NT2/D1 (cell line): Measurements from ENCODE around the gene PHLDA2.

Experiments
- DNase-seq: peaks from one replicate; pipeline ENCODE4 v3.0.0-alpha.2; 2011; ENCODE audit warnings: low read depth, low spot score
- H3K27me3 ChIP-seq: 2 replicates; pipeline ENCODE4 v1.6.0; 2011; ENCODE audit warnings: mild to moderate bottlenecking; ENCODE audit not compliant: insufficient read length, insufficient read depth
- H3K36me3 ChIP-seq: 2 replicates; pipeline ENCODE4 v1.6.1; 2011; ENCODE audit warnings: mild to moderate bottlenecking, low read length, mixed read lengths; ENCODE audit not compliant: insufficient read depth, insufficient read length
- H3K4me1 ChIP-seq: 2 replicates; pipeline ENCODE4 v1.5.1; 2011; ENCODE audit not compliant: insufficient read depth, insufficient read length
- H3K4me3 ChIP-seq: 2 replicates; pipeline ENCODE4 v1.5.1; 2011; ENCODE audit warnings: low read depth; ENCODE audit not compliant: insufficient read length
- H3K9ac ChIP-seq: 2 replicates; pipeline ENCODE4 v1.6.0; 2011; ENCODE audit warnings: low read depth; ENCODE audit not compliant: insufficient read length
- H3K9me3 ChIP-seq: 2 replicates; pipeline ENCODE4 v1.5.1; 2011; ENCODE audit warnings: mild to moderate bottlenecking, low read length; ENCODE audit not compliant: insufficient read depth
- SUZ12 ChIP-seq: IDR thresholded peaks from 2 replicates; pipeline ENCODE4 v1.6.1; 2011; ENCODE audit not compliant: insufficient read length, insufficient read depth; ENCODE audit errors: extremely low read depth
- YY1 ChIP-seq: IDR thresholded peaks from 2 replicates; pipeline ENCODE4 v1.6.1; 2011; ENCODE audit not compliant: insufficient read length, insufficient read depth
- ZNF274 ChIP-seq: IDR thresholded peaks from 2 replicates; pipeline ENCODE4 v1.6.1; 2011; ENCODE audit warnings: mild to moderate bottlenecking, low read depth, low read length

The PHLDA2 gene

DNA sequence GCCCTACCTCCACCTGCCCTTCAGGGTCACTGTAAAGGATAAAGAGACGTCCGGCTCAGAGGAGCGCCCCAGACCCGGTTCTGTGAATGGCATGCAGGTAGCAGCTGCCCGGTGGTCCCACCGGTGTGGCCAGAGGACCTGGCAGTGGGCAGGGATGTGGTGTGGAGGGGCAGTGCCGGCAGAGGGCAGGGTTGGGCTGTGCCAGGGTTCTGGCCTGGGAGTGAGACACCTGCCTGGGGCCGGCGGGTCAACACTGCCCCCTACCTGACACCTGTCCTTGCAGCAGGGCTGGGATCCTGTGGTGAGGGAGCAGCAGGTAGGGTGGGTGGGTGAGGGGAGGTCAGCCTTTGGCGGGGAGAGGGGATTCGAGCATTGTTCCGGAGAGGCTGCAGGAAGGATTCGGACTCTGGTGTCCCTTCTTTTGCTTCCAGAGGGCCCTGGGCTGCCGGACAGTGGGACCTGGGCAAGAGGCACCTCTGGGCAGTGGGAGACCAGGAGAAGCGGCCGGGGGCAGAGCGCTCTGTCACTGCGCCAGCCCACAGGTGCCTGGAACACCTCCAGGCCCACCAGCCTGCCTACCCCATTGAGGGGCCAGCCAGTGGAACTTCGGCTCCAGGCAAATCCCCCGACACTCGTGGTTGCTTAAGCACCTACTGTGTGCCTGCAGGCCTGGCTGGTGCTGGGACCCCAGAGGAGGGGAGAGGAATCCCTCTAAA is 1.6 kb upstream of the PHLDA2 start:
- Histone ChIP-seq H3K27me3 (peaks cover 4% of the 10 kb centered on the region), H3K9ac (peak overlapping the region; percentile 39), H3K36me3 (peaks cover 19% of the 10 kb centered on the region), H3K4me3 (peak overlapping the region; percentile 45), H3K9me3 (peaks cover 16% of the 10 kb centered on the region; the same call in 1 of the 2 replicates), H3K4me1 (peaks cover 35% of the 10 kb centered on the region)
- no peak for TF ChIP-seq ZNF274
- TF ChIP-seq YY1: no peak
- no peak for TF ChIP-seq SUZ12
- peak; percentile 67 for DNase-seq

DNA sequence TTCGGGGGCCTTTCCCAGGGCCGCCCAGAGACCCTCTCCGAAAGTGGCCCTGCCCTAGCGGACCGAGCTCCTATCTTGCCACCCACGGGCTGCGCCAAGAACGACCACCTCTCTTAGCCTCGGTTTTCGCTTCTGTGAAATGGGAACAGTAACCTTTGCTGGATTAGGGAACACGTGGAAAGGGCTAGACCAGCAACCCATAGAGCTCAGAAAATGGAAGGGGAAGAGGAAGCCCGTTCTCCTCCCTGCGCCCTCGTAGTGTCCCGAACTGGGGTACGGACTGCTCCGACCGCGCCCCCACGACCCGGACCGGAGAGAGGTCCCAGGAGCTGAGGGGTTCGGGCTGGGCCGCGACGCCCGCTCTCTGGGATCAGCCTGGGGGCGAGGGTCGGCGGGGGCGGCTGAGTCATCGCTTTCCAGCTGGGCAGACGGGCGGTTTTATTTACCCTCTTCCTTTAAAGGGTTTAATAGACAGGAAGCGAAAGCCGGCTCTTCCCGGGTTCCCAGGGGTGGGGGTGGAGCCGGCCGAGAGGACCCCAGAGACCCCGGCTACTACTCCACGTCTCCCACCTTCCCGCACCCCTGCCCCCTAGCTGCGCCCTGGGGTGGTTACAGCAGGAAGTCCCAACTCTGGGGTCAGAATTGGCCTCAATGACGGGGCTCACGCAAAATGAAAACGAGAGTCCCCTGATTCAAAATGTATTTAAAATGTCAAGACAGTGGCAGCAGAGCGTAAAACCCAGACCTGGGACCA is 907 bp upstream of the PHLDA2 start:
- Histone ChIP-seq H3K36me3 (peaks cover 21% of the 10 kb centered on the region), H3K27me3 (peaks cover 4% of the 10 kb centered on the region), H3K9me3 (peaks cover 16% of the 10 kb centered on the region; the same call in 1 of the 2 replicates), H3K4me3 (peak overlapping the region; percentile 45), H3K4me1 (peaks cover 37% of the 10 kb centered on the region), H3K9ac (peak overlapping the region; percentile 80)
- no peak for TF ChIP-seq YY1
- DNase-seq: no peak

GRCh38 chr11:2929531-2929949 is 320 bp upstream of the PHLDA2 start:
- peak overlapping the region; percentile 80 for H3K9ac ChIP-seq
- TF ChIP-seq SUZ12 (no peak), YY1 (no peak), ZNF274 (no peak)
- no peak for DNase-seq
- H3K27me3 ChIP-seq: peaks cover 4% of the 10 kb centered on the region
- peaks cover 37% of the 10 kb centered on the region for H3K4me1 ChIP-seq
- peak overlapping the region; percentile 45 for H3K4me3 ChIP-seq
- H3K36me3 ChIP-seq: peaks cover 26% of the 10 kb centered on the region
- H3K9me3 ChIP-seq: peaks cover 16% of the 10 kb centered on the region; the same call in 1 of the 2 replicates

DNA sequence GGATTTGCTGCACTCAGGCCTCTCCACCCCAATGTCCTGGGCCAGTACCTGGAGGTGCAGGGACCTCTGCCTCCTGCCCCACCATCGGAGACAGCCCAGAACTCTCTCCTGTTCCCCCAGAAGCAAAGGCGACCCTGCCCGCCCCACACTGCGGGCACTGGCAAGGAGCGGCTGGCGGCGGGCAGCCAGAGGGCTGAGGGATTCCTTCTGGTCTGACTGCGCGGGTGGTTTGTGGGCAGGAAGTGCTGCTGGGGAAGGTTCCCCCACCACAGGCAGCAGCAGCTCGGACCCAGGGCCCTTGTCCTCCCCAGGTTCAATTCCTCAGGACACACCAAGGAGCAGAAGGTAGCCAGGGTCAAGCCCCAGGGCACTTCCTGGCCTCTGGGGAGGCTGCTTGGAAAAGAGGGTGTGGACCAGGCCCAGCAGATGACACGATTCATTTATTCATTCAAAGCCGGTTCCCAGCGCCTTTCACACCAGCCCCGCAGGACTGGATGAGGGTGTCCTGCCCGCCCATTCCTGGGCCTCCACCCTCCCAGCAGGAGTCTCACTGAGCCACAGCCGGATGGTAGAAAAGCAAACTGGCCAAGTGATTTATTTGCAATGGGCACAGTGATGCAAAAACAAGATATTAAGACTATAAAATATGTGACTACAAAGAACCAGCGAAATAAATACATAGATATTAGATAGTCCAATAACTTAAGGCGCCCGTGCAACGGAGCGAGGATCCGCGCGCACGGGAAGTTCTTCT is 1.2 kb downstream of the PHLDA2 start:
- Histone ChIP-seq H3K27me3 (peaks cover 4% of the 10 kb centered on the region), H3K9ac (peak overlapping the region; percentile 99), H3K4me1 (peaks cover 28% of the 10 kb centered on the region), H3K36me3 (peaks cover 33% of the 10 kb centered on the region), H3K4me3 (peak overlapping the region; percentile 91), H3K9me3 (peaks cover 16% of the 10 kb centered on the region; the same call in 1 of the 2 replicates)
- no peak for DNase-seq
- TF ChIP-seq ZNF274 (no peak), YY1 (no peak), SUZ12 (no peak)

DNA sequence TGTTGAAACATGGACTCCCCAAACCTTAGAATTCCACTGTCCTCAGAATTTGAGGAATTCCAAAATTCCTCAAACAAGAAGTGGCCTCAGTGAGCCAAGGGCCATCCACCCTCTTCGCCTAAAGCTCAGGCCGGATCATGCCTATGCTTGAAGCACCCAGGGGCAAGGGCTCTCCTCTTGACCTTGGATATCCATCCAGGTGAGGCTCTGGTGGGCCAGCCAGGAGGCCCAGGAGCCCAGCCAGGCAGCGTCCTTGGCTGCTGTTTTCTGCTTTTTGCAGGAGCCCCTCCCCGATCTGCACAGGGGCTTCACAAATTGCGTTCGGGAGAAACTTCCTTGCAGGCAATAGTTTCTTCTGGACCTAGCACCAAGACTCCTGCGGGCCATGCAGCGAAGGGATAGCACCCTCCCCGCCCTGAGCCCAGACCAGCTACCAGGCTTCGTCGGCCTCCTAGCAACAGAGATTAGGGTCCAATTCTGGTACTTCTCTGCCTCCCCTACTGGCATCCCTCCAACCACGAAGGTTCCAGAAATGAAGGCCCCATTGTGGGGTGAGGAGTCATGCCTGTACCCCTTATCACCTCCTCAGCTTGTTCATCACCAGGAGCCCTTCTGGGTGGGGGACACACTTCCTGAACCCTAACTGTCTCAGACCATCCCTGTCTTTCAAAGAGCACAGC is 2.0 kb downstream of the PHLDA2 start:
- peaks cover 4% of the 10 kb centered on the region for H3K27me3 ChIP-seq
- H3K36me3 ChIP-seq: peaks cover 33% of the 10 kb centered on the region
- TF ChIP-seq YY1: no peak
- no peak for TF ChIP-seq SUZ12
- no peak for TF ChIP-seq ZNF274
- peak overlapping the region; percentile 91 for H3K4me3 ChIP-seq
- H3K4me1 ChIP-seq: peaks cover 21% of the 10 kb centered on the region
- no peak for DNase-seq
- H3K9me3 ChIP-seq: peaks cover 16% of the 10 kb centered on the region; the same call in 1 of the 2 replicates
- peak overlapping the region; percentile 23 for H3K9ac ChIP-seq

GRCh38 chr11:2926611-2927051 is 2.6 kb downstream of the PHLDA2 start:
- Histone ChIP-seq H3K4me3 (no peak overlapping the region), H3K9me3 (peaks cover 16% of the 10 kb centered on the region; the same call in 1 of the 2 replicates), H3K36me3 (peaks cover 33% of the 10 kb centered on the region), H3K27me3 (peaks cover 4% of the 10 kb centered on the region), H3K4me1 (peaks cover 23% of the 10 kb centered on the region), H3K9ac (no peak overlapping the region)
- DNase-seq: no peak
- TF ChIP-seq YY1: no peak
- TF ChIP-seq SUZ12: no peak
- TF ChIP-seq ZNF274: no peak
